RPMI8226 (cell line): ENCODE results near the gene OR52E1.

Source experiments
- DNase-seq: peaks from one replicate; pipeline ENCODE4 v3.0.0-alpha.2; 2015

OR52E1 gene

GRCh38 chr11:5118893-5119292 is 49.5 kb downstream of the OR52E1 start:
- DNase-seq: no peak
